Prostate gland (tissue), 2 donors: Measurements from ENCODE around the gene ZBTB47.

Experiments
- POLR2A ChIP-seq: fragments of 450-650 bp; IDR thresholded peaks from one replicate; pipeline ENCODE4 v1.6.1; 2016; ENCODE audit warnings: antibody characterized with exemption, mild to moderate bottlenecking
- TF ChIP-seq, protein P1 (sequence below), 4 experiments: fragments of 200-600 bp in 2 of 4; fragments of 450-650 bp in 2 of 4; sonication (generic) in 2 of 4; IDR thresholded peaks; 1 replicate in 3 of 4; 2 replicates in 1 of 4; pipeline ENCODE4 v1.5.1; 2016 to 2019; ENCODE audit warnings: antibody characterized with exemption in 4 of 4, mild to moderate bottlenecking in 2 of 4, moderate library complexity in 2 of 4

- TF ChIP-seq, protein P1, sequence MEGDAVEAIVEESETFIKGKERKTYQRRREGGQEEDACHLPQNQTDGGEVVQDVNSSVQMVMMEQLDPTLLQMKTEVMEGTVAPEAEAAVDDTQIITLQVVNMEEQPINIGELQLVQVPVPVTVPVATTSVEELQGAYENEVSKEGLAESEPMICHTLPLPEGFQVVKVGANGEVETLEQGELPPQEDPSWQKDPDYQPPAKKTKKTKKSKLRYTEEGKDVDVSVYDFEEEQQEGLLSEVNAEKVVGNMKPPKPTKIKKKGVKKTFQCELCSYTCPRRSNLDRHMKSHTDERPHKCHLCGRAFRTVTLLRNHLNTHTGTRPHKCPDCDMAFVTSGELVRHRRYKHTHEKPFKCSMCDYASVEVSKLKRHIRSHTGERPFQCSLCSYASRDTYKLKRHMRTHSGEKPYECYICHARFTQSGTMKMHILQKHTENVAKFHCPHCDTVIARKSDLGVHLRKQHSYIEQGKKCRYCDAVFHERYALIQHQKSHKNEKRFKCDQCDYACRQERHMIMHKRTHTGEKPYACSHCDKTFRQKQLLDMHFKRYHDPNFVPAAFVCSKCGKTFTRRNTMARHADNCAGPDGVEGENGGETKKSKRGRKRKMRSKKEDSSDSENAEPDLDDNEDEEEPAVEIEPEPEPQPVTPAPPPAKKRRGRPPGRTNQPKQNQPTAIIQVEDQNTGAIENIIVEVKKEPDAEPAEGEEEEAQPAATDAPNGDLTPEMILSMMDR (IDR thresholded peaks at IDR 0.05), result no peak
- TF ChIP-seq POLR2A, result no peak
These were observed 14.9 kb downstream of the ZBTB47 start for GRCh38 chr3:42668413-42668760.
